B cell (primary cell): ENCODE data around the gene CKAP5. TPM values are rescaled to one million over a fixed set of nuclear protein-coding genes. Genes with fewer than 3 reads are reported as not detected.

Experiments
- ATAC-seq: fragments of 200-7000 bp; cut with Tn5 transposase; one replicate; pipeline ENCODE4 v1.10.0; 2021; ENCODE audit warnings: low read depth, mild to moderate bottlenecking, moderate number of reproducible peaks, moderate library complexity
- CTCF ChIA-PET: fragments of 350-600 bp; sonication (Branson Sonifier 250); formaldehyde crosslinking; loops from one replicate; lab custom pipeline; 2021; ENCODE audit warnings: antibody characterized with exemption, inconsistent platforms; lab: Charles Lee
- POLR2A ChIA-PET: fragments of 350-600 bp; sonication (Branson Sonifier 250); formaldehyde crosslinking; loops from one replicate; lab custom pipeline; 2021; ENCODE audit warnings: antibody characterized with exemption; lab: Charles Lee
- DNase-seq: peaks from one replicate; pipeline ENCODE4 v3.0.0; 2013
- H2AFZ ChIP-seq: 2 replicates; pipeline ENCODE4 v1.6.1; 2012; ENCODE audit warnings: mild to moderate bottlenecking, low read depth, low read length; ENCODE audit not compliant: insufficient read depth, poor library complexity, severe bottlenecking
- H3K27ac ChIP-seq, 2 donors: 1 replicate in 1 of 2; 2 replicates in 1 of 2; pipeline ENCODE4 v1.5.1; 2012 to 2013; ENCODE audit warnings: low read length in 2 of 2, mild to moderate bottlenecking in 2 of 2, moderate library complexity in 1 of 2
- H3K27me3 ChIP-seq, 4 experiments: fragments of 200-600 bp in 1 of 4; sonication (generic) in 1 of 4; replicated peaks in 1 of 4; 1 replicate in 2 of 4; 2 replicates in 2 of 4; pipeline versions ENCODE4 v1.6.1 to v1.7.0; 2013 to 2016; ENCODE audit warnings: low read length in 3 of 4, mild to moderate bottlenecking in 2 of 4, mixed read lengths in 1 of 4, moderate library complexity in 1 of 4; ENCODE audit not compliant: insufficient read depth in 4 of 4, control insufficient read depth in 3 of 4; ENCODE audit errors: control extremely low read depth in 1 of 4
- H3K36me3 ChIP-seq, 2 experiments: replicated peaks in 1 of 2; 1 replicate in 1 of 2; 2 replicates in 1 of 2; pipeline versions ENCODE4 v1.6.1 to v1.7.1; 2013; ENCODE audit warnings: low read length in 1 of 2; ENCODE audit not compliant: insufficient read depth in 2 of 2, control insufficient read depth in 1 of 2; ENCODE audit errors: control extremely low read depth in 1 of 2, extremely low read depth in 1 of 2
- H3K4me1 ChIP-seq, 2 donors: fragments of 200-600 bp in 1 of 2; sonication (generic) in 1 of 2; 1 replicate in 1 of 2; 2 replicates in 1 of 2; pipeline versions ENCODE4 v1.5.1 to v1.6.1; 2013 to 2017; ENCODE audit warnings: low read length in 2 of 2; ENCODE audit not compliant: control insufficient read depth in 2 of 2, insufficient read depth in 2 of 2
- H3K4me2 ChIP-seq: replicated peaks from 2 replicates; pipeline ENCODE3; 2012; ENCODE audit warnings: mild to moderate bottlenecking, low read depth, low read length; ENCODE audit not compliant: poor library complexity, severe bottlenecking
- H3K4me3 ChIP-seq, 5 experiments: fragments of 200-600 bp in 1 of 5; sonication (generic) in 1 of 5; 1 replicate in 3 of 5; 2 replicates in 2 of 5; pipeline versions ENCODE4 v1.5.1 to v1.7.0; 2011 to 2016; ENCODE audit warnings: low read length in 4 of 5, mild to moderate bottlenecking in 4 of 5, low read depth in 2 of 5, control low read depth in 1 of 5, moderate library complexity in 1 of 5; ENCODE audit not compliant: insufficient read depth in 1 of 5; ENCODE audit errors: control extremely low read depth in 1 of 5, extremely low read depth in 1 of 5
- H3K79me2 ChIP-seq: fragments of 200-600 bp; sonication (generic); one replicate; pipeline ENCODE4 v1.6.0; 2016; ENCODE audit warnings: low read length; ENCODE audit not compliant: control insufficient read depth, insufficient read depth
- H3K9ac ChIP-seq: fragments of 200-600 bp; sonication (generic); 2 replicates; pipeline ENCODE4 v1.6.1; 2017; ENCODE audit warnings: mild to moderate bottlenecking, low read length, moderate library complexity
- H3K9me3 ChIP-seq, 3 donors: one replicate each; pipeline versions ENCODE4 v1.6.1 to v1.7.1; 2013; ENCODE audit warnings: low read length in 2 of 3; ENCODE audit not compliant: control insufficient read depth in 2 of 3, insufficient read depth in 1 of 3; ENCODE audit errors: control extremely low read depth in 1 of 3
- H4K20me1 ChIP-seq: 2 replicates; pipeline ENCODE4 v1.6.0; 2012; ENCODE audit warnings: mild to moderate bottlenecking, low read length; ENCODE audit not compliant: insufficient read depth, control insufficient read depth, poor library complexity, severe bottlenecking
- H3K27ac Mint-ChIP-seq: one replicate; pipeline ENCODE4 v1.8.0; 2021; ENCODE audit warnings: mixed read lengths
- H3K27me3 Mint-ChIP-seq: one replicate; pipeline ENCODE4 v1.8.0; 2021; ENCODE audit warnings: mixed read lengths
- H3K4me1 Mint-ChIP-seq: one replicate; pipeline ENCODE4 v1.8.0; 2021; ENCODE audit warnings: mixed read lengths
- H3K4me3 Mint-ChIP-seq: one replicate; pipeline ENCODE4 v1.8.0; 2021; ENCODE audit warnings: mixed read lengths
- H3K9me3 Mint-ChIP-seq: one replicate; pipeline ENCODE4 v1.8.0; 2022; ENCODE audit warnings: mixed read lengths; ENCODE audit not compliant: insufficient read depth
- CTCF ChIP-seq: fragments of 200-600 bp; IDR thresholded peaks from one replicate; pipeline ENCODE4 v1.8.0; 2022; ENCODE audit warnings: antibody characterized with exemption, mild to moderate bottlenecking
- EZH2 ChIP-seq: IDR thresholded peaks from 2 replicates; pipeline ENCODE4 v1.6.1; 2012; ENCODE audit warnings: borderline replicate concordance, low read depth, mild to moderate bottlenecking, moderate library complexity, low read length; ENCODE audit not compliant: insufficient read depth, poor library complexity, severe bottlenecking
- WGBS: methylation state at CpG from one replicate; pipeline ENCODE4 v1.1.5; 2013; ENCODE audit warnings: missing lambda C conversion rate; ENCODE audit not compliant: insufficient coverage; 5-methylcytosine and 5-hydroxymethylcytosine counted together
- intact Hi-C: fragments of 100-400 bp; cut with micrococcal nuclease; formaldehyde crosslinking; loops from one replicate; pipeline ENCODE4 v1.10.0; 2022
- polyA plus RNA-seq: library from polyadenylated mRNA; depleted of rRNA; stranded (reverse); fragments of >200 nt; gene quantifications from 2 replicates; pipeline ENCODE4 v1.2.3, GENCODE V29; 2012
- total RNA-seq, 2 donors: library from RNA; stranded (reverse); fragments of 120-200 nt in 1 of 2; gene quantifications; 1 replicate in 1 of 2; 2 replicates in 1 of 2; pipeline versions ENCODE4 v1.2.3 to v1.2.4, GENCODE V29; 2013 to 2022

Gene CKAP5
- total and polyA plus RNA-seq, 2 donors (not counting 1 experiment from before 2014, with no cell fraction given): 7.3 to 54.3 TPM

GRCh38 chr11:46745995-46746394 is 100.1 kb downstream of the CKAP5 start:
- intact Hi-C loops: no loop called here
- no peaks in the 10 kb centered on the region for H4K20me1 ChIP-seq
- TF ChIP-seq EZH2 (no peak), CTCF (no peak)
- ATAC-seq (no peak), DNase-seq (no peak)
- no peaks in the 10 kb centered on the region for H3K79me2 ChIP-seq
- H3K9me3 Mint-ChIP-seq: no peaks in the 10 kb centered on the region
- no peak overlapping the region for H3K27ac ChIP-seq
- H3K27me3 ChIP-seq: no peaks in the 10 kb centered on the region
- H3K4me1 ChIP-seq: no peaks in the 10 kb centered on the region
- H2AFZ ChIP-seq: no peak overlapping the region
- no peak overlapping the region for H3K27ac Mint-ChIP-seq
- H3K4me2 ChIP-seq: no peak overlapping the region
- no peak overlapping the region for H3K4me3 Mint-ChIP-seq
- WGBS: no CpG with 5 or more reads among the region's 3 CpGs
- H3K4me1 Mint-ChIP-seq: no peaks in the 10 kb centered on the region
- ChIA-PET CTCF (no interaction called here), POLR2A (no interaction called here)
- no peak overlapping the region for H3K9ac ChIP-seq
- no peaks in the 10 kb centered on the region for H3K27me3 Mint-ChIP-seq
- no peak overlapping the region for H3K4me3 ChIP-seq
- H3K9me3 ChIP-seq: no peaks in the 10 kb centered on the region
- H3K36me3 ChIP-seq: peaks cover 2 to 64% of the 10 kb centered on the region in 2 experiments

GRCh38 chr11:46745328-46745727 is 100.8 kb downstream of the CKAP5 start:
- no peaks in the 10 kb centered on the region for H3K9me3 ChIP-seq
- Mint-ChIP-seq H3K4me1 (no peaks in the 10 kb centered on the region), H3K4me3 (no peak overlapping the region), H3K9me3 (no peaks in the 10 kb centered on the region), H3K27ac (no peak overlapping the region), H3K27me3 (no peaks in the 10 kb centered on the region)
- POLR2A ChIA-PET: no interaction called here
- H3K4me1 ChIP-seq: no peaks in the 10 kb centered on the region
- TF ChIP-seq CTCF (no peak), EZH2 (no peak)
- no peak for DNase-seq
- H2AFZ ChIP-seq: no peak overlapping the region
- no peak overlapping the region for H3K27ac ChIP-seq
- no peak overlapping the region for H3K4me2 ChIP-seq
- CTCF ChIA-PET: no interaction called here
- ATAC-seq: no peak
- H3K27me3 ChIP-seq: no peaks in the 10 kb centered on the region
- H3K9ac ChIP-seq: no peak overlapping the region
- peaks cover 2 to 58% of the 10 kb centered on the region in 2 experiments for H3K36me3 ChIP-seq
- no CpG with 5 or more reads among the region's 1 CpG for WGBS
- H4K20me1 ChIP-seq: no peaks in the 10 kb centered on the region
- no peaks in the 10 kb centered on the region for H3K79me2 ChIP-seq
- intact Hi-C loops: no loop called here
- H3K4me3 ChIP-seq: no peak overlapping the region
